Ureter (tissue), 1 donor: ENCODE measurements around the gene TJP2. TPM values are rescaled to one million over a fixed set of nuclear protein-coding genes. Genes with fewer than 3 reads are reported as not detected.

Experiments
- total RNA-seq: library from RNA; stranded (reverse); gene quantifications from one replicate; pipeline ENCODE4 v1.2.4, GENCODE V29; 2023
- donor health status: DM: yes; HTN: yes; CAD: no.

The TJP2 gene
- total RNA-seq, 1 donor from 2014 or later = 197 TPM

Other genes with a start within 250 kb of the TJP2 start
- gene PRKACG, start 160.2 kb upstream of the TJP2 start, total RNA-seq = not detected
- 17.5 TPM for gene FXN, start 138.5 kb upstream of the TJP2 start, total RNA-seq
- gene ENTREP1, start 150.9 kb downstream of the TJP2 start, total RNA-seq = 14.6 TPM